Bronchial epithelial cell (primary cell): ENCODE results near the gene DGKI. TPM values are rescaled to one million over a fixed set of nuclear protein-coding genes. Genes with fewer than 3 reads are reported as not detected.

Experiments used
- DNase-seq: peaks from one replicate; pipeline ENCODE4 v3.0.0-alpha.2; 2010; ENCODE audit warnings: low read depth
- FAIRE-seq: peaks from 2 replicates; lab custom pipeline; 2011; peaks lifted over from hg19 to GRCh38; lab: Jason Lieb, UNC
- H3K27me3 ChIP-seq: 2 replicates; pipeline ENCODE4 v1.5.1; 2011; ENCODE audit warnings: low read length; ENCODE audit not compliant: control insufficient read depth, insufficient read depth
- H3K36me3 ChIP-seq: 2 replicates; pipeline ENCODE4 v1.5.1; 2011; ENCODE audit warnings: low read length; ENCODE audit not compliant: control insufficient read depth, insufficient read depth
- H3K4me3 ChIP-seq: 2 replicates; pipeline ENCODE4 v1.5.1; 2011; ENCODE audit warnings: mild to moderate bottlenecking, low read depth, low read length, control low read depth
- CTCF ChIP-seq: IDR thresholded peaks from 2 replicates; pipeline ENCODE4 v1.5.1; 2011; ENCODE audit warnings: mild to moderate bottlenecking, moderate library complexity, low read length, control low read depth, inconsistent platforms; ENCODE audit not compliant: insufficient read depth, severe bottlenecking
- total RNA-seq: library from RNA; depleted of rRNA; stranded (reverse); fragments of >200 nt; gene quantifications from 2 replicates; pipeline ENCODE4 v1.2.1, GENCODE V29; 2014

DGKI gene
- total RNA-seq, 1 donor from 2014 or later, result under 0.01 TPM

- Histone ChIP-seq H3K36me3 (no peaks in the 10 kb centered on the region), H3K4me3 (no peak overlapping the region), H3K27me3 (no peaks in the 10 kb centered on the region)
- no peak for FAIRE-seq
- DNase-seq, result peak; percentile 81
- TF ChIP-seq CTCF, result no peak
These were observed 57.4 kb downstream of the DGKI start for GRCh38 chr7:137789215-137789882.

GRCh38 chr7:137787301-137787976, 59.3 kb downstream of the DGKI start:
- no peak for TF ChIP-seq CTCF
- DNase-seq, result no peak
- no peak for FAIRE-seq
- no peak overlapping the region for H3K4me3 ChIP-seq
- H3K36me3 ChIP-seq, result no peaks in the 10 kb centered on the region
- H3K27me3 ChIP-seq, result no peaks in the 10 kb centered on the region

- H3K27me3 ChIP-seq, result no peaks in the 10 kb centered on the region
- TF ChIP-seq CTCF, result no peak
- FAIRE-seq, result no peak
These were observed 68.3 kb downstream of the DGKI start for GRCh38 chr7:137778511-137778910.

GRCh38 chr7:137774793-137775201, 72.0 kb downstream of the DGKI start:
- FAIRE-seq (no peak), DNase-seq (peak; percentile 82)
- Histone ChIP-seq H3K4me3 (no peak overlapping the region), H3K27me3 (no peaks in the 10 kb centered on the region), H3K36me3 (no peaks in the 10 kb centered on the region)
- no peak for TF ChIP-seq CTCF

More at GRCh38 chr7:137778511-137778910, 68.3 kb downstream of the DGKI start:
- Histone ChIP-seq H3K4me3 (no peak overlapping the region), H3K36me3 (no peaks in the 10 kb centered on the region)
- no peak for DNase-seq

- no peak for TF ChIP-seq CTCF
- FAIRE-seq, result no peak
These were observed 74.0 kb downstream of the DGKI start for GRCh38 chr7:137772748-137773147.

More at GRCh38 chr7:137772748-137773147, 74.0 kb downstream of the DGKI start:
- Histone ChIP-seq H3K27me3 (no peaks in the 10 kb centered on the region), H3K4me3 (no peak overlapping the region), H3K36me3 (no peaks in the 10 kb centered on the region)
- peak; percentile 90 for DNase-seq
